KMS-11 (cell line): ENCODE measurements around the gene ACSM5.

Experiments used
- H2AFZ ChIP-seq: fragments of 200-600 bp; sonication (generic); 2 replicates; pipeline ENCODE4 v1.6.1; 2016; ENCODE audit warnings: antibody characterized with exemption, mixed run types, low read depth
- H3K27ac ChIP-seq: fragments of 200-600 bp; sonication (generic); 2 replicates; pipeline ENCODE4 v1.6.1; 2016; ENCODE audit warnings: mild to moderate bottlenecking, mixed run types
- H3K27me3 ChIP-seq: fragments of 200-600 bp; sonication (generic); 2 replicates; pipeline ENCODE4 v1.6.1; 2017; ENCODE audit warnings: mild to moderate bottlenecking, low read depth, mixed run types, moderate library complexity; ENCODE audit not compliant: insufficient read depth
- H3K36me3 ChIP-seq: fragments of 200-600 bp; sonication (generic); 2 replicates; pipeline ENCODE4 v1.6.1; 2017; ENCODE audit warnings: mild to moderate bottlenecking, mixed run types; ENCODE audit not compliant: insufficient read depth
- H3K4me1 ChIP-seq: fragments of 200-600 bp; sonication (generic); 2 replicates; pipeline ENCODE4 v1.6.1; 2016; ENCODE audit warnings: mild to moderate bottlenecking, low read depth, mixed run types; ENCODE audit not compliant: poor library complexity, severe bottlenecking
- H3K4me2 ChIP-seq: fragments of 200-600 bp; sonication (generic); 2 replicates; pipeline ENCODE4 v1.7.0; 2016; ENCODE audit warnings: mild to moderate bottlenecking, mixed run types
- H3K4me3 ChIP-seq: fragments of 200-600 bp; sonication (generic); IDR thresholded peaks from 2 replicates; pipeline ENCODE4 v1.6.1; 2017; ENCODE audit warnings: low read depth, low read length, mixed read lengths; ENCODE audit not compliant: insufficient read depth
- H3K79me2 ChIP-seq: fragments of 200-600 bp; sonication (generic); 2 replicates; pipeline ENCODE4 v1.6.1; 2016; ENCODE audit warnings: low read depth, mixed run types; ENCODE audit not compliant: insufficient read depth
- H3K9ac ChIP-seq: fragments of 200-600 bp; sonication (generic); 2 replicates; pipeline ENCODE4 v1.6.1; 2016; ENCODE audit warnings: mild to moderate bottlenecking, mixed run types
- H4K20me1 ChIP-seq: fragments of 200-600 bp; sonication (generic); 2 replicates; pipeline ENCODE4 v1.6.1; 2016; ENCODE audit warnings: mild to moderate bottlenecking, mixed run types; ENCODE audit not compliant: insufficient read depth
- CTCF ChIP-seq: fragments of 200-600 bp; sonication (generic); conservative IDR thresholded peaks from 2 replicates; pipeline ENCODE4 v1.6.1; 2017; ENCODE audit warnings: low read depth, mild to moderate bottlenecking, antibody characterized with exemption, low read length, moderate library complexity, mixed read lengths

The ACSM5 gene

DNA sequence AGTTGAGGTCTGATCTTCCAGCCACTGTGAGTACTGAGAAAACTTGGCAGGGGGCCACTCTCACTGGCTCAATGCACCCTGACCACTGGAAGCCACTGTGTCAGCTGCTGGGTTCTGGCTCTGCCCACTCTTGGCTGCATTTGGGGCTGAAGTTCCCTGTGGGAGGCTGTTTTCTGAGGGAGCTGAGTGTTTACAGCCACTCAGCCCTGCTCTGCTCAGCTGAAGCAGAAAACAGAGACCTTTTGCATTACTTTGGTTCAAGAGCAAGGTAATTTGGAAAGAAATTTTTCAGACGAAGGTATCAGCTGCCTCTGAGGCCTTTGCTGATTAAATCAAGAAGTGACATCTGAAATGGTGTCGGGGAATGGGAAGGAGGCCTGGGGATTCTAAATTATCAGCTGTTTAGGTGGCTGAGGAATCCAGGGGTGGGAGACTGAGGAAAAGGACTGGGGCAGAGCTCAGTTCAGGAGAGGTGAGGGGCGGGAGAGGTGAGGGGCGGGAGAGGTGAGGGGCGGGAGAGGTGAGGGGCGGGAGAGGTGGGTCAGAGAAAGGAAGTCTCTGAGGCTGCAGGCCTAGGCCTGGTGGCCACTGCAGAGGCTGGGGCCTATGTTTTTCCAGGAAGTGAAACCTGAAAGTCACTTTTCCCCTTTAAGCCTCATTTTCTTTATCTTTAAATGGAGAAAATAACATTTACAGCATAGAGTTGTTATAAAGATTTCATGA is at the start of gene ACSM5:
ACSM5 (plus strand) TSS at position 137 of the 723 bp plus-strand sequence. CDS start 1,951 bp downstream, outside the sequence.
- TF ChIP-seq CTCF: no peak
- Histone ChIP-seq H3K4me2 (no peak within 1 kb of the TSS), H3K27ac (no peak within 1 kb of the TSS)

DNA sequence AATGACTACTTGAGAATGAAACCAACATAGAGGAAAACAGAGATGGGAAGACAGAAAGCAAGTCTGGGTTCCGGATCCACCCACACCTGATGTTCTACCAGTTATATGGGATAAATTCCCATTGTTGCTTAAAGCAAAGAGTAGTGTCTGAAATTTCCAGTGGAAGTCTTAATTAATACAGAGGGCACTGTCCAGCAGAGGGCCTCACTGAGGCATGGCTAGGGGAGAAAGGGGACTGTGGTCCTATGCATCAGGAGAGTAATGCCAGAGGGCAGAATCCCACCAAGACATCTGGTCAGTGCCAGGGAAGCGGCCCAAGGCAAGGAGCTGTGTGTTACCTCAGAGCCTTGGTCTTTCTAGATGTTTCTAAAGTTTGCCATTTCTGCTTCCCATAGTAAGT is 49.3 kb upstream of the ACSM5 start:
- H3K4me2 ChIP-seq: no peak overlapping the region
- H2AFZ ChIP-seq: no peak overlapping the region
- TF ChIP-seq CTCF: peak; percentile 39; the same call in 1 of the 2 replicates
- no peak overlapping the region for H3K4me3 ChIP-seq
- no peaks in the 10 kb centered on the region for H3K36me3 ChIP-seq
- H3K27ac ChIP-seq: no peak overlapping the region
- no peaks in the 10 kb centered on the region for H3K27me3 ChIP-seq
- H4K20me1 ChIP-seq: no peaks in the 10 kb centered on the region
- H3K9ac ChIP-seq: no peak overlapping the region
- H3K4me1 ChIP-seq: no peaks in the 10 kb centered on the region
- H3K79me2 ChIP-seq: no peaks in the 10 kb centered on the region

More for the DNA sequence above, at the start of gene ACSM5:
- Histone ChIP-seq H2AFZ (no peak within 1 kb of the TSS), H4K20me1 (no peaks in the 10 kb centered on the region), H3K9ac (no peak within 1 kb of the TSS), H3K79me2 (no peaks in the 10 kb centered on the region), H3K27me3 (no peaks in the 10 kb centered on the region), H3K36me3 (no peaks in the 10 kb centered on the region), H3K4me1 (no peaks in the 10 kb centered on the region), H3K4me3 (no peak within 1 kb of the TSS)

DNA sequence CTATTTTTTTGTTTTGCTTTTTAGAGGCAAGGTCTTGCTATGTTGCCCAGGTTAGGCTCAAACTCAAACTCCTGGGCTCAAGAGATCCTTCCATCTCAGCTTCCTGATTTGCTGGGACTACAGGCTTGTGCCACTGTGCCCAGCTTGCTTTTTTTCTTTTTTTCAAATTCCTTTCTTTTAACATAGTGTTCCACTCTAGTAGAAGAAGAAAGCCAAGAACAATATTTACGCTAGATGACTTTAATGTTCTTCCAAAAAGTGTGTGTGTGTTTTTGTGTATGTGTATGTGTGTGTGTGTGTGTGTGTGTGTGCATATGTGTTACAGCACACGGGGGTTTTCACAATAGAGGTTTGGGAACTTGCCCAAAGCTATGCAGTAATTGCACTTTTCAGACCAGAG is 46.1 kb upstream of the ACSM5 start:
- Histone ChIP-seq H3K27me3 (no peaks in the 10 kb centered on the region), H3K36me3 (no peaks in the 10 kb centered on the region), H3K4me2 (no peak overlapping the region), H3K27ac (no peak overlapping the region), H4K20me1 (no peaks in the 10 kb centered on the region), H3K9ac (no peak overlapping the region), H3K79me2 (no peaks in the 10 kb centered on the region), H3K4me3 (no peak overlapping the region), H3K4me1 (no peaks in the 10 kb centered on the region), H2AFZ (no peak overlapping the region)
- TF ChIP-seq CTCF: no peak

- no peaks in the 10 kb centered on the region for H3K79me2 ChIP-seq
- no peaks in the 10 kb centered on the region for H3K27me3 ChIP-seq
- no peak overlapping the region for H3K9ac ChIP-seq
- no peak overlapping the region for H3K4me2 ChIP-seq
- no peak overlapping the region for H2AFZ ChIP-seq
- no peak overlapping the region for H3K27ac ChIP-seq
- H3K4me3 ChIP-seq: no peak overlapping the region
- no peaks in the 10 kb centered on the region for H3K36me3 ChIP-seq
- H4K20me1 ChIP-seq: no peaks in the 10 kb centered on the region
- TF ChIP-seq CTCF: no peak
- no peaks in the 10 kb centered on the region for H3K4me1 ChIP-seq
Observed at GRCh38 chr16:20364051-20364450, 45.3 kb upstream of the ACSM5 start.
